ENCODE measurements around the gene EFHC2.

- TF ChIP-seq, protein P1, sequence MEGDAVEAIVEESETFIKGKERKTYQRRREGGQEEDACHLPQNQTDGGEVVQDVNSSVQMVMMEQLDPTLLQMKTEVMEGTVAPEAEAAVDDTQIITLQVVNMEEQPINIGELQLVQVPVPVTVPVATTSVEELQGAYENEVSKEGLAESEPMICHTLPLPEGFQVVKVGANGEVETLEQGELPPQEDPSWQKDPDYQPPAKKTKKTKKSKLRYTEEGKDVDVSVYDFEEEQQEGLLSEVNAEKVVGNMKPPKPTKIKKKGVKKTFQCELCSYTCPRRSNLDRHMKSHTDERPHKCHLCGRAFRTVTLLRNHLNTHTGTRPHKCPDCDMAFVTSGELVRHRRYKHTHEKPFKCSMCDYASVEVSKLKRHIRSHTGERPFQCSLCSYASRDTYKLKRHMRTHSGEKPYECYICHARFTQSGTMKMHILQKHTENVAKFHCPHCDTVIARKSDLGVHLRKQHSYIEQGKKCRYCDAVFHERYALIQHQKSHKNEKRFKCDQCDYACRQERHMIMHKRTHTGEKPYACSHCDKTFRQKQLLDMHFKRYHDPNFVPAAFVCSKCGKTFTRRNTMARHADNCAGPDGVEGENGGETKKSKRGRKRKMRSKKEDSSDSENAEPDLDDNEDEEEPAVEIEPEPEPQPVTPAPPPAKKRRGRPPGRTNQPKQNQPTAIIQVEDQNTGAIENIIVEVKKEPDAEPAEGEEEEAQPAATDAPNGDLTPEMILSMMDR (IDR thresholded peaks at IDR 0.05 in 8 of 11, conservative IDR thresholded peaks at IDR 0.05 in 3 of 11), result no peak
- no peak for TF ChIP-seq POLR2A (IDR thresholded peaks at IDR 0.05)
Observed at GRCh38 chrX:44235534-44235933, 107.9 kb downstream of the EFHC2 start.
